ENCODE data around the gene SLC6A2. TPM values are rescaled to one million over a fixed set of nuclear protein-coding genes. Genes with fewer than 3 reads are reported as not detected.

SLC6A2 gene
- total and polyA plus RNA-seq, 9 donors, result 0.65 to 3.0 (median 1.7) TPM

GRCh38 chr16:55695595-55695994 is 39.8 kb downstream of the SLC6A2 start:
- Histone ChIP-seq H3K27me3 (ENCODE audit: control insufficient read depth, insufficient read depth, low read length) (no peaks in the 10 kb centered on the region), H3K9me3 (replicated peaks; ENCODE audit: control insufficient read depth, low read depth, low read length) (no peaks in the 10 kb centered on the region)
- WGBS (ENCODE audit: insufficient coverage), result 95% methylated on average over 3 of the region's 5 CpGs

GRCh38 chr16:55697867-55698266 is 42.1 kb downstream of the SLC6A2 start:
- no peak overlapping the region for H3K27ac ChIP-seq (ENCODE audit: low read length)
- no peak overlapping the region for H3K4me3 ChIP-seq (ENCODE audit: low read length)
- WGBS (ENCODE audit: insufficient coverage), result 70% methylated on average over 5 of the region's 7 CpGs
- no peaks in the 10 kb centered on the region for H3K27me3 ChIP-seq (ENCODE audit: control insufficient read depth, insufficient read depth, low read length)
- H3K4me1 ChIP-seq (ENCODE audit: control insufficient read depth, insufficient read depth, low read length), result peaks cover 3% of the 10 kb centered on the region
- DNase-seq, result no peak
- H3K36me3 ChIP-seq (ENCODE audit: control insufficient read depth, insufficient read depth, low read length), result no peaks in the 10 kb centered on the region
- H3K9me3 ChIP-seq (replicated peaks; ENCODE audit: control insufficient read depth, low read depth, low read length), result no peaks in the 10 kb centered on the region

More at GRCh38 chr16:55695595-55695994, 39.8 kb downstream of the SLC6A2 start:
- no peak overlapping the region for H3K27ac ChIP-seq (ENCODE audit: low read length)
- no peaks in the 10 kb centered on the region for H3K36me3 ChIP-seq (ENCODE audit: control insufficient read depth, insufficient read depth, low read length)
- no peak for DNase-seq
- no peak overlapping the region for H3K4me3 ChIP-seq (ENCODE audit: low read length)
- no peaks in the 10 kb centered on the region for H3K4me1 ChIP-seq (ENCODE audit: control insufficient read depth, insufficient read depth, low read length)

- DNase-seq, result no peak
- peaks cover 7% of the 10 kb centered on the region for H3K4me1 ChIP-seq (ENCODE audit: control insufficient read depth, insufficient read depth, low read length)
- WGBS (ENCODE audit: insufficient coverage), result no CpG with 5 or more reads among the region's 6 CpGs
These were observed 42.5 kb downstream of the SLC6A2 start for GRCh38 chr16:55698331-55698730.

GRCh38 chr16:55698946-55699345 is 43.2 kb downstream of the SLC6A2 start:
- no peaks in the 10 kb centered on the region for H3K36me3 ChIP-seq (ENCODE audit: control insufficient read depth, insufficient read depth, low read length)
- H3K4me1 ChIP-seq (ENCODE audit: control insufficient read depth, insufficient read depth, low read length), result peaks cover 7% of the 10 kb centered on the region
- no peaks in the 10 kb centered on the region for H3K27me3 ChIP-seq (ENCODE audit: control insufficient read depth, insufficient read depth, low read length)
- H3K9me3 ChIP-seq (replicated peaks; ENCODE audit: control insufficient read depth, low read depth, low read length), result no peaks in the 10 kb centered on the region
- H3K4me3 ChIP-seq (ENCODE audit: low read length), result no peak overlapping the region
- no peak for DNase-seq
- no peak overlapping the region for H3K27ac ChIP-seq (ENCODE audit: low read length)

More at GRCh38 chr16:55698331-55698730, 42.5 kb downstream of the SLC6A2 start:
- H3K4me3 ChIP-seq (ENCODE audit: low read length), result no peak overlapping the region
- no peak overlapping the region for H3K27ac ChIP-seq (ENCODE audit: low read length)
- H3K9me3 ChIP-seq (replicated peaks; ENCODE audit: control insufficient read depth, low read depth, low read length), result no peaks in the 10 kb centered on the region
- no peaks in the 10 kb centered on the region for H3K36me3 ChIP-seq (ENCODE audit: control insufficient read depth, insufficient read depth, low read length)
- H3K27me3 ChIP-seq (ENCODE audit: control insufficient read depth, insufficient read depth, low read length), result no peaks in the 10 kb centered on the region

- WGBS (ENCODE audit: insufficient coverage), result 77% methylated on average over 3 of the region's 3 CpGs
- Histone ChIP-seq H3K27ac (ENCODE audit: low read length) (no peak overlapping the region), H3K4me1 (ENCODE audit: control insufficient read depth, insufficient read depth, low read length) (peaks cover 7% of the 10 kb centered on the region), H3K27me3 (ENCODE audit: control insufficient read depth, insufficient read depth, low read length) (no peaks in the 10 kb centered on the region), H3K4me3 (ENCODE audit: low read length) (no peak overlapping the region), H3K9me3 (replicated peaks; ENCODE audit: control insufficient read depth, low read depth, low read length) (no peaks in the 10 kb centered on the region), H3K36me3 (ENCODE audit: control insufficient read depth, insufficient read depth, low read length) (no peaks in the 10 kb centered on the region)
- DNase-seq, result no peak
These were observed 43.8 kb downstream of the SLC6A2 start for GRCh38 chr16:55699616-55700015.

- no peaks in the 10 kb centered on the region for H3K36me3 ChIP-seq (ENCODE audit: control insufficient read depth, insufficient read depth, low read length)
- H3K9me3 ChIP-seq (replicated peaks; ENCODE audit: control insufficient read depth, low read depth, low read length), result no peaks in the 10 kb centered on the region
- peaks cover 7% of the 10 kb centered on the region for H3K4me1 ChIP-seq (ENCODE audit: control insufficient read depth, insufficient read depth, low read length)
- DNase-seq, result no peak
- 82% methylated on average over 3 of the region's 10 CpGs for WGBS (ENCODE audit: insufficient coverage)
- H3K27ac ChIP-seq (ENCODE audit: low read length), result no peak overlapping the region
- H3K4me3 ChIP-seq (ENCODE audit: low read length), result no peak overlapping the region
- H3K27me3 ChIP-seq (ENCODE audit: control insufficient read depth, insufficient read depth, low read length), result no peaks in the 10 kb centered on the region
These were observed 44.3 kb downstream of the SLC6A2 start for GRCh38 chr16:55700067-55700466.

- no peak overlapping the region for H3K27ac ChIP-seq (ENCODE audit: low read length)
- H3K4me1 ChIP-seq (ENCODE audit: control insufficient read depth, insufficient read depth, low read length), result peaks cover 7% of the 10 kb centered on the region
- 100% methylated on average over 1 of the region's 3 CpGs for WGBS (ENCODE audit: insufficient coverage)
- H3K9me3 ChIP-seq (replicated peaks; ENCODE audit: control insufficient read depth, low read depth, low read length), result no peaks in the 10 kb centered on the region
- no peaks in the 10 kb centered on the region for H3K27me3 ChIP-seq (ENCODE audit: control insufficient read depth, insufficient read depth, low read length)
- DNase-seq, result no peak
- no peak overlapping the region for H3K4me3 ChIP-seq (ENCODE audit: low read length)
- no peaks in the 10 kb centered on the region for H3K36me3 ChIP-seq (ENCODE audit: control insufficient read depth, insufficient read depth, low read length)
These were observed 45.2 kb downstream of the SLC6A2 start for GRCh38 chr16:55700961-55701360.

- peak; percentile 54 for DNase-seq
- H3K27ac ChIP-seq (ENCODE audit: low read length), result no peak overlapping the region
- peaks cover 2% of the 10 kb centered on the region for H3K27me3 ChIP-seq (ENCODE audit: control insufficient read depth, insufficient read depth, low read length)
- no peaks in the 10 kb centered on the region for H3K9me3 ChIP-seq (replicated peaks; ENCODE audit: control insufficient read depth, low read depth, low read length)
- peaks cover 7% of the 10 kb centered on the region for H3K4me1 ChIP-seq (ENCODE audit: control insufficient read depth, insufficient read depth, low read length)
- WGBS (ENCODE audit: insufficient coverage), result 66% methylated on average over 5 of the region's 9 CpGs
- H3K36me3 ChIP-seq (ENCODE audit: control insufficient read depth, insufficient read depth, low read length), result no peaks in the 10 kb centered on the region
- H3K4me3 ChIP-seq (ENCODE audit: low read length), result no peak overlapping the region
These were observed 45.9 kb downstream of the SLC6A2 start for GRCh38 chr16:55701442-55702319.

- peaks cover 2% of the 10 kb centered on the region for H3K27me3 ChIP-seq (ENCODE audit: control insufficient read depth, insufficient read depth, low read length)
- peaks cover 7% of the 10 kb centered on the region for H3K4me1 ChIP-seq (ENCODE audit: control insufficient read depth, insufficient read depth, low read length)
- WGBS (ENCODE audit: insufficient coverage), result 29% methylated on average over 9 of the region's 10 CpGs
- no peak overlapping the region for H3K27ac ChIP-seq (ENCODE audit: low read length)
- peak; percentile 86 for DNase-seq
- H3K36me3 ChIP-seq (ENCODE audit: control insufficient read depth, insufficient read depth, low read length), result no peaks in the 10 kb centered on the region
- no peak overlapping the region for H3K4me3 ChIP-seq (ENCODE audit: low read length)
- H3K9me3 ChIP-seq (replicated peaks; ENCODE audit: control insufficient read depth, low read depth, low read length), result no peaks in the 10 kb centered on the region
These were observed 47.5 kb downstream of the SLC6A2 start for GRCh38 chr16:55703003-55704001.

All from muscle of leg (tissue), 11 donors.